ENCODE data around the gene RPE.

Gene RPE

GRCh38 chr2:210000464-210001324 lies 1.7 kb upstream of the RPE start:
- DNase-seq (ENCODE audit: low read depth, low spot score) = no peak

- DNase-seq (ENCODE audit: low read depth, low spot score) = no peak
Measured at GRCh38 chr2:210003359-210003758, 921 bp downstream of the RPE start.

DNA sequence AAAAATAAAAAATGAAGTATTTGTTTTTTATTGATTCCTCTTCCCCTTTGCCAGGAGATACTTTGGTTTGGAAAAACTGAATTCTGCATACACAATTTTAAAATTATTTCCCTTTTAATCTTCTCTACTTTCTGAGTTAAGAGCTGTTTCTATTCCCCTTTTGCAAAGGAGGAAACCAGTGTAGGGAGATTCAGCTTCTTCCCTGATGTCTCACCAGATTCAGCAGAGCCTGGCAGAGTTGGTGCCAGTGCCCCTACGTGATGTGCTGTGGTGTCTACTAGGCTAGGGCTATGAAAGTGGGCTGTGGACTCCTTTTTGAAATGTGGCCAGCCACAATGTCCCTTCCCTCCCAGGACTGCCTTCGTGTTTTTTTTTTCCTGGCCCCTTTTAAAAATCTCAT lies 2.4 kb downstream of the RPE start:
- DNase-seq (ENCODE audit: low read depth, low spot score) = no peak

GRCh38 chr2:210007895-210008294 lies 5.5 kb downstream of the RPE start:
- no peak for DNase-seq (ENCODE audit: low read depth, low spot score)

DNA sequence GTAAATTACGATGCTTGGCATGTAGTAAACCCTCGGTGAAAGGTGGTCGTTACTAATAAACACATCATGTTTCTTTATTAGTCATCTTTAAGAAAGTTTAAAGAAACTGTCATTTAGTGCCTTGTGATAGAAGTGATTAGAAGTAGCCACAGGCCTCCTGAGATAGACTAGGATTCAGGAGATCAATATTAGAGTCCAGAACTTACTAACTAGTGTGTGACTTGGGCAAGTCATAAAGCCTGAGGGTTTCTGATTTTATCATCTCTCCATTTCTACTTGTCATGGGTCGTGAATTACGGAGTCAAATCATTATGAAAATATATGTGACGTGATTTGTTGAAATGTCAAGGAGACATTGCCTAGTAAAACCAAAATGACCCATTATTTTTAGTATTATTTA lies 6.7 kb downstream of the RPE start:
- DNase-seq (ENCODE audit: low read depth, low spot score) = no peak

GRCh38 chr2:210009896-210010295 lies 7.5 kb downstream of the RPE start:
- DNase-seq (ENCODE audit: low read depth, low spot score) = no peak

DNA sequence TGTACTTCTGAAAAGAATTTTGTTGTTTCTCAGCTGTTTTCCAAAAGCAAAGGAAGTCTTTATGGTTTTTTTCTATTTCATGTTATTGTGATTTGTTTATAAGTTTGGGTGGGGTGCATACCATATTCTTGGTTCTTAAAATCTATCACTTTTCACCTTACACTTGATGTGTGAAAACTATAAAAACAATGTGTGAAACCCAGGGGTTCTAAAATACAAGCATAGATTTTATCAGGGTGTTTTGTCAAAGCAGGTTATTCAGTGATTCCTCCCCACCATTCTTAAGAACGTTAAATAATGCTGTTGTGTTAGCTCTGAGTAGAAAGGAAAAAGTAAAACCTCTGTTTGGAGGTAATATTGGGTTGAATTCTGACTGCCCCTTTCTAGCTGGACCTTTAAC lies 17.7 kb downstream of the RPE start:
- no peak for DNase-seq (ENCODE audit: low read depth, low spot score)

DNA sequence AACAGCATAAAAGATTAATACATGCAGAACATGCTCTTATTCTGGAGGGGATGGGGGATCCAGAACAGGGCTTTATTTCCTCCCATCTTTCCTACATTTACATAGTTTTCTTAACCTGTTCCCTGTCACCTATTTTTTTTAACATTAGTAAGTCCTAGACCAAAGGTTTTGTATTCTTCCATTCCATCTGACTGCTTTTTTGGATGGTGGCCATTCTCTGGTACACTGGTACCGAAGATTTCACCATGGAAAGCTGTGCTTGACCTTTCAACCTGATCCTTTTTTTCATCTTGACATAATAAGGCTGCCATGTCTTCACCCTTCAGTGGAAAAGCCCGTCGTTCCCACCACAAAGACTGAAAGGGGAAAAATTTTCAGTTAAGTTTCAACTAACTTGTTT lies 20.4 kb downstream of the RPE start:
- no peak for DNase-seq (ENCODE audit: low read depth, low spot score)

DNA sequence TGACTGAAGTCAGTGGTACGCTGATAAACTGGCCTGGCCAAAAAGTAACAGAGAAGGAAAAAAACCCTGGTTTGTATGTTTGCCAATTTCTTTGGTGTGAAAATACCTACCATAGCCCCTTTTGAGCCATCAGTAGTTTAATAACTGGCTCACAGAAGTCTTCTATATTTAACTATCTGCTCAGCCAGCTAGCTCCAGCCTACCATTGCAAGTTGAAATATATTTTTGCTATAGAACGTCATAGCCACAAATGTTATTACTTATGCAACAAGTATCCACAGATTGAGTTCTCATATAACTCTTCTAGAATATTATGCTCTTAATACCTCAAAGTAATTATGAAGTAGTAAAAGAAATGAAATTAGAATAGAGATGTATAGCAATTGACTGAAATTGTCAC lies 25.2 kb downstream of the RPE start:
- no peak for DNase-seq (ENCODE audit: low read depth, low spot score)

DNA sequence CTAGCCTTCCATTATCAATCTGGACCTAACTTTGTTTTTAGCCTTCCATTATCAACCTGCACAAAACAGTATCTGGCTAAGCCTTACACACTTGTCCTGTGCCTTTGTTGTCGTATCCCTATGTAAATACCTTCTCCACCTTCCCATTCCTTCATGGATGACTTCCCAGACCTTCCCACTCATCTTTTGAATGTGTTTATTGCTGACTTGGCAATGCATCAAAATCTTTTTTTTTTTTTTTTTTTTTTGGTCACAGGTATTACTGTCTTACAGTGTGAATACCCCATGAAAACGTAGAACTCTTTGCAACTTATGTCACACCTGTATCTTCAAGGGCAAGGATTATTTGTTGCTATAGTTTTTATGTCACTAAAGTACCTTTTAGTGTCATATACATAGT lies 25.7 kb downstream of the RPE start:
- no peak for DNase-seq (ENCODE audit: low read depth, low spot score)

- DNase-seq (ENCODE audit: low read depth, low spot score) = no peak
Measured at GRCh38 chr2:210034087-210034683, 31.7 kb downstream of the RPE start.

- DNase-seq (ENCODE audit: low read depth, low spot score) = no peak
Measured at GRCh38 chr2:210035679-210036078, 33.2 kb downstream of the RPE start.

- DNase-seq (ENCODE audit: low read depth, low spot score) = no peak
Measured at GRCh38 chr2:210038078-210038477, 35.6 kb downstream of the RPE start.

DNA sequence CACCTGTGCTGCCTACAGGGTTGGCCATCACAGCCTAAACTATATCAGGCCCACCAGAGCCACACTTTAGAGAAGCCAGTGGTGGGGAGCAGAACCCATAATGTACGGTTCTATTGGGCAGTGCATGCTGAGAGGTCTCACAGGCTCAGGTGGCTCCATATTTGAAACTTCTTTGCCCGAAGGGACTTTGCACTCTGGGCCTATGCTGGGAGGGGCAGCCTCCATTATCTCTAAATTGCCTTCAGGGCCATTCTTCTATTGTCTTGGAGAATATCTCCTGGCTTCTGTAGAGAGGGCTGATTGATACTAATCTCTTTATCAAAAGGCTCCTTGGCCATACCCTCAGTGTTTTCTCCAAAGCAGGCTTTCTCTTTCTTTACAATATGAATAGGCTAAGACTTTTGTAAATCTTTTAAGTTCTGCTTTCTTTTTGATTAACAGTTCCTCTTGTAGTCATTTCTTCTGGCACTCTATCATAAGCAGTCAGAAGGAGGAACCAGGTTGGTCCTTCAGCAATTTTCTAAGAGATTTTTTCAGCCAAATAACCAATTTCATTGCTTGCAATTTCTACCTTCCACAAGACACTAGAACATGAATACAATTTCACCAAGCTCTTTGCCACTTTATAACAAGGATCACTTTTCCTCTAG lies 44.5 kb downstream of the RPE start:
- no peak for DNase-seq (ENCODE audit: low read depth, low spot score)

GRCh38 chr2:210049831-210050230 lies 47.4 kb downstream of the RPE start:
- DNase-seq (ENCODE audit: low read depth, low spot score) = no peak

DNA sequence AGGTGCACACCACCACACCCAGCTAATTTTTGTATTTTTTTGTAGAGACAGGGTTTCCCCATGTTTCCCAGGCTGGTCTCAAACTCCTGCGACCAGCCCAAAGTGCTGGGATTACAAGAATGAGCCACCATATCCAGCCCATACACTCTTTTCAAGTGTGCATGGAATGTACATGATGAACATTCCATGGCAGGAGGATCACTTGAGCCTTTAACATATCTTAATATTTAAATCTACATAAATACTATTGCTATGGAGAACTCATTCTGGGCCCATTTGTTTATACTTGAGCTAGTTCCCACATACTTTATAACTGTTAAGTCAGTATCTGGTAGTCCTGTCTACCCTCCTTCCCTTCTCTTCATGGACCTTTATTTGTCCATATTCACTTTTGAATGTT lies 48.4 kb downstream of the RPE start:
- DNase-seq (ENCODE audit: low read depth, low spot score) = no peak

GRCh38 chr2:210054696-210055095 lies 52.3 kb downstream of the RPE start:
- no peak for DNase-seq (ENCODE audit: low read depth, low spot score)

DNA sequence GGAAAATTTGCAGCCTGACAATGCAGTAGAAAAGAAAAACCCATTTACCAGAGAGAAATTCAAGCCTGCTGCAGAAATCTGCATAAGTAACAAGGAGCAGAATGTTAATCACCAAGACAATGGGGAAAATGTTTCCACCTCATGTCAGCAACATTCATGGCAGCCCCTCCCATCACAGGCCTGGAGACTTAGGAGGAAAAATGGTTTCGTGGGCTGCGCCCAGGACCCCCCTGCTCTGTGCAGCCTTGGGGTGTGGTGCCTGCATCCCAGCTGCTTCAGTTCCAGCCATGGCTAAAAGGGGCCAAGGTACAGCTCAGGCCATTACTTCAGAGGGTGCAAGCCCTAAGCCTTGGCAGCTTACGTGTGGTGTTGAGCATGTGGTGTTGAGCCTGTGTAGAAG lies 53.4 kb downstream of the RPE start:
- no peak for DNase-seq (ENCODE audit: low read depth, low spot score)

GRCh38 chr2:210063306-210063705 lies 60.9 kb downstream of the RPE start:
- no peak for DNase-seq (ENCODE audit: low read depth, low spot score)

All from activated naive CD8-positive, alpha-beta T cell treated with anti-CD3 and anti-CD28 coated beads, Interleukin-2, amount 50 U/mL, for 16 hours (primary cell).